Measurements from ENCODE around the gene YWHAQ. TPM values are rescaled to one million over a fixed set of nuclear protein-coding genes. Genes with fewer than 3 reads are reported as not detected.
"Not testable (repeated sequence)": the region's sequence is repeated elsewhere in the genome, so short reads cannot be mapped to it uniquely, and the experiment has no call there.

The YWHAQ gene
- total RNA-seq, 4 donors from 2014 or later: 141 to 442 (median 227) TPM

GRCh38 chr2:9617749-9618148 lies 13.0 kb downstream of the YWHAQ start:
- WGBS, 2 donors: 43 to 46% methylated on average over 1 of the region's 1 CpG
- peaks cover 0 to 19% (median 0%) of the 10 kb centered on the region in 3 donors for H3K36me3 ChIP-seq
- intact Hi-C loops (cut with DNase I): no loop called here
- no peak overlapping the region for H3K27ac ChIP-seq
- H3K4me3 ChIP-seq: no peak overlapping the region
- no peaks in the 10 kb centered on the region for H3K9me3 ChIP-seq
- TF ChIP-seq POLR2A (IDR thresholded peaks at IDR 0.05): no peak
- no peaks in the 10 kb centered on the region for H3K27me3 ChIP-seq
- no peak for DNase-seq
- H3K4me1 ChIP-seq: peaks cover 8 to 84% (median 28%) of the 10 kb centered on the region in 3 donors

- Histone ChIP-seq H3K27me3 (no peaks in the 10 kb centered on the region), H3K9me3 (no peaks in the 10 kb centered on the region), H3K36me3 (peaks cover 0 to 18% (median 0%) of the 10 kb centered on the region in 3 donors), H3K27ac (no peak overlapping the region), H3K4me1 (peaks cover 8 to 85% (median 30%) of the 10 kb centered on the region in 3 donors), H3K4me3 (no peak overlapping the region)
- WGBS, 2 donors: 92 to 94% methylated on average over 5 of the region's 5 CpGs
- intact Hi-C loops (cut with DNase I): no loop called here
- TF ChIP-seq CTCF (IDR thresholded peaks at IDR 0.05) (no peak), POLR2A (IDR thresholded peaks at IDR 0.05) (no peak)
- DNase-seq: no peak
Observed at GRCh38 chr2:9617296-9617695, 13.5 kb downstream of the YWHAQ start.

- Histone ChIP-seq H3K4me3 (no peak overlapping the region), H3K36me3 (peaks cover 0 to 12% (median 0%) of the 10 kb centered on the region in 3 donors), H3K27ac (no peak overlapping the region), H3K9me3 (no peaks in the 10 kb centered on the region), H3K4me1 (peaks cover 8 to 95% (median 26%) of the 10 kb centered on the region in 3 donors), H3K27me3 (no peaks in the 10 kb centered on the region)
- TF ChIP-seq CTCF (IDR thresholded peaks at IDR 0.05) (no peak), POLR2A (IDR thresholded peaks at IDR 0.05) (no peak)
- no peak for DNase-seq
- intact Hi-C loops (cut with DNase I): no loop called here
- 54 to 68% methylated on average over 3 of the region's 3 CpGs for WGBS, 2 donors
Observed at GRCh38 chr2:9614562-9614961, 16.2 kb downstream of the YWHAQ start.

GRCh38 chr2:9613291-9613690 lies 17.5 kb downstream of the YWHAQ start:
- Histone ChIP-seq H3K27me3 (no peaks in the 10 kb centered on the region), H3K9me3 (no peaks in the 10 kb centered on the region), H3K4me1 (peaks cover 8 to 95% (median 31%) of the 10 kb centered on the region in 3 donors), H3K4me3 (no peak overlapping the region), H3K27ac (peak overlapping the region in 1 of 4 donors; percentile 12), H3K36me3 (peaks cover 0 to 12% (median 0%) of the 10 kb centered on the region in 3 donors)
- intact Hi-C loops (cut with DNase I): no loop called here
- no peak for DNase-seq
- WGBS, 2 donors: 23 to 29% methylated on average over 1 of the region's 1 CpG
- TF ChIP-seq CTCF (IDR thresholded peaks at IDR 0.05): no peak
- no peak for TF ChIP-seq POLR2A (IDR thresholded peaks at IDR 0.05)

- intact Hi-C loops (cut with DNase I); H3K27me3 ChIP-seq; H3K4me3 ChIP-seq; H3K9me3 ChIP-seq; DNase-seq; H3K36me3 ChIP-seq: not testable (repeated sequence)
- H3K4me1 ChIP-seq: peaks cover 12 to 96% (median 40%) of the 10 kb centered on the region in 3 donors
- H3K27ac ChIP-seq: peak overlapping the region in 1 of 4 donors; percentile 6
- WGBS, 2 donors: 83 to 87% methylated on average over 7 to 8 of the region's 8 CpGs
Observed at GRCh38 chr2:9611549-9611912, 19.3 kb downstream of the YWHAQ start.

- intact Hi-C loops (cut with DNase I): no loop called here
- no peaks in the 10 kb centered on the region for H3K27me3 ChIP-seq
- H3K4me3 ChIP-seq: no peak overlapping the region
- WGBS, 2 donors: 74 to 76% methylated on average over 7 of the region's 7 CpGs
- TF ChIP-seq CTCF (IDR thresholded peaks at IDR 0.05) (no peak), POLR2A (IDR thresholded peaks at IDR 0.05) (no peak)
- peaks cover 12 to 98% (median 40%) of the 10 kb centered on the region in 3 donors for H3K4me1 ChIP-seq
- no peaks in the 10 kb centered on the region for H3K36me3 ChIP-seq
- no peaks in the 10 kb centered on the region for H3K9me3 ChIP-seq
- peak overlapping the region in 1 of 4 donors; percentile 6 for H3K27ac ChIP-seq
- DNase-seq: no peak
Observed at GRCh38 chr2:9610781-9611548, 19.8 kb downstream of the YWHAQ start.

- H3K4me1 ChIP-seq: peaks cover 6 to 75% (median 30%) of the 10 kb centered on the region in 3 donors
- peak overlapping the region in 2 of 4 donors; percentile 20 to 51 for H3K4me3 ChIP-seq
- H3K36me3 ChIP-seq; intact Hi-C loops (cut with DNase I); H3K9me3 ChIP-seq; DNase-seq; H3K27me3 ChIP-seq: not testable (repeated sequence)
- WGBS, 2 donors: 67 to 68% methylated on average over 10 of the region's 10 CpGs
- H3K27ac ChIP-seq: peak overlapping the region; percentile 43 to 82 (median 70)
Observed at GRCh38 chr2:9608491-9608890, 22.3 kb downstream of the YWHAQ start.

Measured in esophagus squamous epithelium (tissue), 5 donors.